Osteocyte (in vitro differentiated cells): ENCODE data around the gene RILPL2. TPM values are rescaled to one million over a fixed set of nuclear protein-coding genes. Genes with fewer than 3 reads are reported as not detected.

Experiments used
- DNase-seq: peaks from one replicate; pipeline ENCODE4 v3.0.0; 2021; ENCODE audit warnings: mixed read lengths; ENCODE audit not compliant: unreplicated experiment; ENCODE audit errors: extremely low spot score
- H3K27ac Mint-ChIP-seq: one replicate; pipeline ENCODE4 v1.8.0; 2021; ENCODE audit warnings: mild to moderate bottlenecking, mixed read lengths; ENCODE audit not compliant: unreplicated experiment
- H3K27me3 Mint-ChIP-seq: one replicate; pipeline ENCODE4 v1.8.0; 2021; ENCODE audit warnings: mixed read lengths; ENCODE audit not compliant: unreplicated experiment
- H3K36me3 Mint-ChIP-seq: one replicate; pipeline ENCODE4 v1.8.0; 2021; ENCODE audit warnings: mixed read lengths; ENCODE audit not compliant: unreplicated experiment
- H3K4me1 Mint-ChIP-seq: one replicate; pipeline ENCODE4 v1.8.0; 2021; ENCODE audit warnings: mixed read lengths; ENCODE audit not compliant: unreplicated experiment
- H3K4me3 Mint-ChIP-seq: one replicate; pipeline ENCODE4 v1.8.0; 2021; ENCODE audit warnings: mild to moderate bottlenecking, moderate library complexity, mixed read lengths; ENCODE audit not compliant: unreplicated experiment
- H3K9me3 Mint-ChIP-seq: one replicate; pipeline ENCODE4 v1.8.0; 2021; ENCODE audit warnings: mixed read lengths; ENCODE audit not compliant: unreplicated experiment
- CTCF ChIP-seq: fragments of 200-600 bp; sonication (generic); IDR thresholded peaks from 2 replicates; pipeline ENCODE4 v1.5.0; 2021; ENCODE audit warnings: antibody characterized with exemption, mild to moderate bottlenecking, moderate library complexity
- total RNA-seq: library from RNA; stranded (reverse); gene quantifications from 2 replicates; pipeline ENCODE4 v1.2.1, GENCODE V29; 2021

The RILPL2 gene
- total RNA-seq, 1 donor from 2014 or later: 4.1 TPM

- Mint-ChIP-seq H3K27me3 (no peaks in the 10 kb centered on the region), H3K36me3 (peaks cover 32% of the 10 kb centered on the region), H3K9me3 (no peaks in the 10 kb centered on the region), H3K4me1 (no peaks in the 10 kb centered on the region), H3K4me3 (no peak overlapping the region), H3K27ac (no peak overlapping the region)
- TF ChIP-seq CTCF: no peak
- DNase-seq: no peak
Observed at GRCh38 chr12:123404581-123404980, 31.9 kb downstream of the RILPL2 start.

GRCh38 chr12:123401753-123402683 lies 34.5 kb downstream of the RILPL2 start:
- H3K4me3 Mint-ChIP-seq: no peak overlapping the region
- H3K36me3 Mint-ChIP-seq: peaks cover 31% of the 10 kb centered on the region
- no peak for TF ChIP-seq CTCF
- H3K4me1 Mint-ChIP-seq: peaks cover 16% of the 10 kb centered on the region
- H3K9me3 Mint-ChIP-seq: no peaks in the 10 kb centered on the region
- no peaks in the 10 kb centered on the region for H3K27me3 Mint-ChIP-seq
- H3K27ac Mint-ChIP-seq: no peak overlapping the region
- no peak for DNase-seq

- DNase-seq: no peak
- Mint-ChIP-seq H3K4me3 (no peak overlapping the region), H3K36me3 (peaks cover 42% of the 10 kb centered on the region), H3K4me1 (peaks cover 16% of the 10 kb centered on the region), H3K27me3 (no peaks in the 10 kb centered on the region), H3K27ac (peak overlapping the region; percentile 71), H3K9me3 (no peaks in the 10 kb centered on the region)
- TF ChIP-seq CTCF: no peak
Observed at GRCh38 chr12:123399255-123399617, 37.2 kb downstream of the RILPL2 start.

GRCh38 chr12:123398550-123399254 lies 37.8 kb downstream of the RILPL2 start:
- H3K27me3 Mint-ChIP-seq: no peaks in the 10 kb centered on the region
- H3K9me3 Mint-ChIP-seq: no peaks in the 10 kb centered on the region
- H3K36me3 Mint-ChIP-seq: peaks cover 36% of the 10 kb centered on the region
- no peak for TF ChIP-seq CTCF
- H3K4me1 Mint-ChIP-seq: peaks cover 16% of the 10 kb centered on the region
- peak overlapping the region; percentile 71 for H3K27ac Mint-ChIP-seq
- no peak overlapping the region for H3K4me3 Mint-ChIP-seq
- DNase-seq: no peak

GRCh38 chr12:123398177-123398549 lies 38.3 kb downstream of the RILPL2 start:
- H3K27ac Mint-ChIP-seq: no peak overlapping the region
- H3K36me3 Mint-ChIP-seq: peaks cover 31% of the 10 kb centered on the region
- no peaks in the 10 kb centered on the region for H3K27me3 Mint-ChIP-seq
- TF ChIP-seq CTCF: no peak
- no peaks in the 10 kb centered on the region for H3K9me3 Mint-ChIP-seq
- no peak overlapping the region for H3K4me3 Mint-ChIP-seq
- peaks cover 18% of the 10 kb centered on the region for H3K4me1 Mint-ChIP-seq
- no peak for DNase-seq
